Stomach (tissue), 9 donors: ENCODE results near the gene R3HCC1L. TPM values are rescaled to one million over a fixed set of nuclear protein-coding genes. Genes with fewer than 3 reads are reported as not detected.

Source experiments
- DNase-seq, 2 donors: peaks; one replicate each; pipeline versions ENCODE4 v3.0.0 to v3.0.0-alpha.2; 2013 to 2019
- H3K27ac ChIP-seq, 5 donors: fragments of 200-600 bp in 4 of 5; sonication (generic) in 4 of 5; one replicate each; pipeline ENCODE4 v1.5.1; 2013 to 2019; ENCODE audit warnings: mild to moderate bottlenecking in 1 of 5, moderate library complexity in 1 of 5
- H3K27me3 ChIP-seq, 3 donors: fragments of 200-600 bp; sonication (generic); one replicate each; pipeline ENCODE4 v1.5.1; 2017 to 2019; ENCODE audit warnings: mixed run types in 1 of 3
- H3K36me3 ChIP-seq, 4 donors: fragments of 200-600 bp; sonication (generic); 1 replicate in 3 of 4; 2 replicates in 1 of 4; pipeline ENCODE4 v1.5.1; 2016 to 2019
- H3K4me1 ChIP-seq, 4 donors: fragments of 200-600 bp; sonication (generic); one replicate each; pipeline ENCODE4 v1.5.1; 2016 to 2019
- H3K4me3 ChIP-seq, 4 donors: fragments of 200-600 bp; sonication (generic) in 3 of 4; one replicate each; pipeline ENCODE4 v1.5.1; 2016 to 2019; ENCODE audit warnings: mild to moderate bottlenecking in 1 of 4
- H3K9me3 ChIP-seq, 4 donors: fragments of 200-600 bp; sonication (generic); one replicate each; pipeline ENCODE4 v1.5.1; 2016 to 2019
- CTCF ChIP-seq, 7 experiments: fragments of 450-650 bp in 4 of 7; fragments of 200-600 bp in 3 of 7; sonication (generic) in 3 of 7; IDR thresholded peaks; one replicate each; pipeline ENCODE4 v1.5.1; 2016 to 2019; ENCODE audit warnings: antibody characterized with exemption in 7 of 7, control low read depth in 2 of 7, mild to moderate bottlenecking in 1 of 7
- EP300 ChIP-seq: sonication (generic); formaldehyde crosslinking; IDR thresholded peaks from one replicate; pipeline ENCODE4 v1.6.1; 2017; ENCODE audit warnings: antibody characterized with exemption
- POLR2A ChIP-seq, 4 donors: fragments of 450-650 bp; IDR thresholded peaks; one replicate each; pipeline ENCODE4 v1.6.1; 2016; ENCODE audit warnings: antibody characterized with exemption in 4 of 4, control low read depth in 2 of 4, mild to moderate bottlenecking in 1 of 4, moderate library complexity in 1 of 4
- POLR2AphosphoS5 ChIP-seq, 3 donors: sonication (generic); formaldehyde crosslinking; IDR thresholded peaks; one replicate each; pipeline ENCODE4 v1.6.1; 2016; ENCODE audit warnings: antibody characterized with exemption in 3 of 3
- WGBS, 5 donors: extraction: QIAGEN DNeasy Blood & Tissue Kit in 3 of 5; methylation state at CpG; one replicate each; pipeline versions ENCODE4 v1.1.5 to v1.1.7; 2013 to 2018; 5-methylcytosine and 5-hydroxymethylcytosine counted together
- intact Hi-C: fragments of 100-400 bp; cut with DNase I; formaldehyde crosslinking; loops from one replicate; pipeline ENCODE4 v1.15.1; 2023; ENCODE audit warnings: low total_unique reads
- polyA plus RNA-seq, 3 donors: library from polyadenylated mRNA; stranded (reverse); fragments of 200-250 nt; gene quantifications; one replicate each; pipeline ENCODE4 v1.2.3, GENCODE V29; 2013
- total RNA-seq, 5 donors: library from RNA; depleted of rRNA; stranded (reverse); fragments of >200 nt; gene quantifications; one replicate each; pipeline versions ENCODE4 v1.1.0 to v1.2.3, GENCODE V29; 2014 to 2016
- donor health status: healthy with polysubstance abuse.
- donor health status: Bipolar disorder and iron deficiency.
- donor health status: healthy.

The R3HCC1L gene
- total and polyA plus RNA-seq, 8 donors = 7.3 to 97.6 (median 15.3) TPM

- H3K36me3 ChIP-seq = no peaks in the 10 kb centered on the region
- intact Hi-C loops = no loop called here
- H3K4me3 ChIP-seq = no peak overlapping the region
- no peak for DNase-seq
- peaks cover 0 to 39% (median 0%) of the 10 kb centered on the region in 3 donors for H3K27me3 ChIP-seq
- no peaks in the 10 kb centered on the region for H3K4me1 ChIP-seq
- no peak overlapping the region for H3K27ac ChIP-seq
- WGBS, 5 donors = 58 to 64% (median 60%) methylated on average over 7 of the region's 7 CpGs
- no peaks in the 10 kb centered on the region for H3K9me3 ChIP-seq
- TF ChIP-seq POLR2AphosphoS5 (IDR thresholded peaks at IDR 0.05) (no peak), POLR2A (IDR thresholded peaks at IDR 0.05) (no peak), EP300 (no peak), CTCF (IDR thresholded peaks at IDR 0.05) (no peak)
Observed at GRCh38 chr10:98088186-98088971, 46.1 kb upstream of the R3HCC1L start.

GRCh38 chr10:98090822-98091221 is 43.6 kb upstream of the R3HCC1L start:
- DNase-seq = no peak
- H3K4me1 ChIP-seq = no peaks in the 10 kb centered on the region
- H3K9me3 ChIP-seq = no peaks in the 10 kb centered on the region
- no peaks in the 10 kb centered on the region for H3K36me3 ChIP-seq
- no peak overlapping the region for H3K4me3 ChIP-seq
- TF ChIP-seq EP300 (no peak), CTCF (IDR thresholded peaks at IDR 0.05) (no peak), POLR2AphosphoS5 (IDR thresholded peaks at IDR 0.05) (no peak), POLR2A (IDR thresholded peaks at IDR 0.05) (no peak)
- H3K27me3 ChIP-seq = peaks cover 0 to 38% (median 0%) of the 10 kb centered on the region in 3 donors
- intact Hi-C loops = no loop called here
- 54 to 87% (median 84%) methylated on average over 3 of the region's 3 CpGs for WGBS, 5 donors
- no peak overlapping the region for H3K27ac ChIP-seq

GRCh38 chr10:98096316-98096715 is 38.1 kb upstream of the R3HCC1L start:
- DNase-seq = no peak
- intact Hi-C loops = no loop called here
- TF ChIP-seq CTCF (IDR thresholded peaks at IDR 0.05) = no peak
- TF ChIP-seq EP300 = no peak
- TF ChIP-seq POLR2A (IDR thresholded peaks at IDR 0.05) = no peak
- TF ChIP-seq POLR2AphosphoS5 (IDR thresholded peaks at IDR 0.05) = no peak
- 66 to 75% (median 73%) methylated on average over 8 of the region's 8 CpGs for WGBS, 5 donors
- Histone ChIP-seq H3K27me3 (peaks cover 0 to 33% (median 0%) of the 10 kb centered on the region in 3 donors), H3K36me3 (no peaks in the 10 kb centered on the region), H3K27ac (no peak overlapping the region), H3K4me3 (no peak overlapping the region), H3K4me1 (no peaks in the 10 kb centered on the region), H3K9me3 (no peaks in the 10 kb centered on the region)

GRCh38 chr10:98096731-98097130 is 37.7 kb upstream of the R3HCC1L start:
- TF ChIP-seq EP300 (no peak), CTCF (IDR thresholded peaks at IDR 0.05) (no peak), POLR2A (IDR thresholded peaks at IDR 0.05) (no peak)

More at GRCh38 chr10:98096731-98097130, 37.7 kb upstream of the R3HCC1L start:
- H3K27me3 ChIP-seq = peaks cover 0 to 33% (median 0%) of the 10 kb centered on the region in 3 donors
- intact Hi-C loops = no loop called here
- H3K4me1 ChIP-seq = no peaks in the 10 kb centered on the region
- no peak overlapping the region for H3K4me3 ChIP-seq
- 68 to 79% (median 72%) methylated on average over 10 of the region's 10 CpGs for WGBS, 5 donors
- H3K9me3 ChIP-seq = no peaks in the 10 kb centered on the region
- DNase-seq = no peak
- H3K36me3 ChIP-seq = no peaks in the 10 kb centered on the region
- no peak overlapping the region for H3K27ac ChIP-seq
